Stomach (tissue), 9 donors: Measurements from ENCODE around the gene GDF15. TPM values are rescaled to one million over a fixed set of nuclear protein-coding genes. Genes with fewer than 3 reads are reported as not detected.

Source experiments
- DNase-seq, 2 donors: peaks; one replicate each; pipeline versions ENCODE4 v3.0.0 to v3.0.0-alpha.2; 2013 to 2019
- H3K27ac ChIP-seq, 5 donors: fragments of 200-600 bp in 4 of 5; sonication (generic) in 4 of 5; one replicate each; pipeline ENCODE4 v1.5.1; 2013 to 2019; ENCODE audit warnings: mild to moderate bottlenecking in 1 of 5, moderate library complexity in 1 of 5
- H3K27me3 ChIP-seq, 3 donors: fragments of 200-600 bp; sonication (generic); one replicate each; pipeline ENCODE4 v1.5.1; 2017 to 2019; ENCODE audit warnings: mixed run types in 1 of 3
- H3K36me3 ChIP-seq, 4 donors: fragments of 200-600 bp; sonication (generic); 1 replicate in 3 of 4; 2 replicates in 1 of 4; pipeline ENCODE4 v1.5.1; 2016 to 2019
- H3K4me1 ChIP-seq, 4 donors: fragments of 200-600 bp; sonication (generic); one replicate each; pipeline ENCODE4 v1.5.1; 2016 to 2019
- H3K4me3 ChIP-seq, 4 donors: fragments of 200-600 bp; sonication (generic) in 3 of 4; one replicate each; pipeline ENCODE4 v1.5.1; 2016 to 2019; ENCODE audit warnings: mild to moderate bottlenecking in 1 of 4
- H3K9me3 ChIP-seq, 4 donors: fragments of 200-600 bp; sonication (generic); one replicate each; pipeline ENCODE4 v1.5.1; 2016 to 2019
- EP300 ChIP-seq: sonication (generic); formaldehyde crosslinking; IDR thresholded peaks from one replicate; pipeline ENCODE4 v1.6.1; 2017; ENCODE audit warnings: antibody characterized with exemption
- POLR2A ChIP-seq, 4 donors: fragments of 450-650 bp; IDR thresholded peaks; one replicate each; pipeline ENCODE4 v1.6.1; 2016; ENCODE audit warnings: antibody characterized with exemption in 4 of 4, control low read depth in 2 of 4, mild to moderate bottlenecking in 1 of 4, moderate library complexity in 1 of 4
- POLR2AphosphoS5 ChIP-seq, 3 donors: sonication (generic); formaldehyde crosslinking; IDR thresholded peaks; one replicate each; pipeline ENCODE4 v1.6.1; 2016; ENCODE audit warnings: antibody characterized with exemption in 3 of 3
- WGBS, 5 donors: extraction: QIAGEN DNeasy Blood & Tissue Kit in 3 of 5; methylation state at CpG; one replicate each; pipeline versions ENCODE4 v1.1.5 to v1.1.7; 2013 to 2018; 5-methylcytosine and 5-hydroxymethylcytosine counted together
- intact Hi-C: fragments of 100-400 bp; cut with DNase I; formaldehyde crosslinking; loops from one replicate; pipeline ENCODE4 v1.15.1; 2023; ENCODE audit warnings: low total_unique reads
- polyA plus RNA-seq, 3 donors: library from polyadenylated mRNA; stranded (reverse); fragments of 200-250 nt; gene quantifications; one replicate each; pipeline ENCODE4 v1.2.3, GENCODE V29; 2013
- total RNA-seq, 5 donors: library from RNA; depleted of rRNA; stranded (reverse); fragments of >200 nt; gene quantifications; one replicate each; pipeline versions ENCODE4 v1.1.0 to v1.2.3, GENCODE V29; 2014 to 2016
- TF ChIP-seq, protein P1 (sequence below), 7 experiments: fragments of 450-650 bp in 4 of 7; fragments of 200-600 bp in 3 of 7; sonication (generic) in 3 of 7; IDR thresholded peaks; one replicate each; pipeline ENCODE4 v1.5.1; 2016 to 2019; ENCODE audit warnings: antibody characterized with exemption in 7 of 7, control low read depth in 2 of 7, mild to moderate bottlenecking in 1 of 7
- donor health status: healthy with polysubstance abuse.
- donor health status: Bipolar disorder and iron deficiency.
- donor health status: healthy.

Gene GDF15
- total and polyA plus RNA-seq, 8 donors = 14.2 to 134 (median 45.7) TPM

DNA sequence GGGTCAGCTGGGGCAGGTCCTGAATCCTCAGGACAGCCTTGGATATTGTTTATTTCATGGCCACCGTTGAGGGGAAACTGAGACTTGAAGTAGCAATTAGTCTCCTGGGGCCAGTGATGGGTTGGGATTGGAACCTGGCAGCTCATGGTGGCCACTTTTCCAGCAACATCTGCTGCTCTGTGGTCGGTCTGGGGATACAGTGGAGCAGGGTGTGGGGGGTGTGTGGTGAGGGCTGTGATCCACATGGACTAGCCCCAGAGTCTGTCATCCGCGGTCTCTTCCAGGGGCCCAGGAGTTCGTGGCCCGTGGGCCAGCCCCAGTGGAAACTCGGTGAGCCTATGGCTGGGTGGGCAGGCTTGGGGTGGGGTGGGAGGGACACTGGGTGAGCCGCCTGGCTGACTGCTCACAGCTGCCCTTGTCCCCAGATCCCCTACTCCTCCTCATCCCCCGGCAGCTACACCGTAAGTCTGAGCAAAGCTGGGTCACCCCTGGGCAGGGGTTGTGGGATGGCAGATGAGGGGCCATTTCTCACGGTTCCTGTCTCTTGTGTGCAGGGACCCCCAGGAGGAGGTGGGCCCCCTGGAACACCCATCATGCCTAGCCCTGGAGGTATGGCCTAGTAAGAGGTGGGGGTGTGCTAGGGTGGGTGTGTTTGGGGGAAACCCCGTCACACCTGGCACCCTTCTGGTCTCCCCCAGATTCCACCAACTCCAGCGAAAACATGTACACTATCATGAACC, 46.5 kb downstream of the GDF15 start:
- peaks cover 0 to 25% (median 0%) of the 10 kb centered on the region in 3 donors for H3K27me3 ChIP-seq
- peaks cover 34 to 78% (median 58%) of the 10 kb centered on the region in 4 donors for H3K4me1 ChIP-seq
- H3K36me3 ChIP-seq = peaks cover 0 to 22% (median 9%) of the 10 kb centered on the region in 4 donors
- WGBS, 5 donors = 72 to 87% (median 82%) methylated on average over 10 to 13 of the region's 13 CpGs
- H3K27ac ChIP-seq = peak overlapping the region in 3 of 5 donors; percentile 70 to 79 (median 74)
- H3K4me3 ChIP-seq = peak overlapping the region; percentile 45 to 55 (median 54)
- DNase-seq = no peak
- TF ChIP-seq POLR2AphosphoS5 (IDR thresholded peaks at IDR 0.05) (no peak), EP300 (no peak), POLR2A (IDR thresholded peaks at IDR 0.05) (no peak)
- TF ChIP-seq, protein P1, sequence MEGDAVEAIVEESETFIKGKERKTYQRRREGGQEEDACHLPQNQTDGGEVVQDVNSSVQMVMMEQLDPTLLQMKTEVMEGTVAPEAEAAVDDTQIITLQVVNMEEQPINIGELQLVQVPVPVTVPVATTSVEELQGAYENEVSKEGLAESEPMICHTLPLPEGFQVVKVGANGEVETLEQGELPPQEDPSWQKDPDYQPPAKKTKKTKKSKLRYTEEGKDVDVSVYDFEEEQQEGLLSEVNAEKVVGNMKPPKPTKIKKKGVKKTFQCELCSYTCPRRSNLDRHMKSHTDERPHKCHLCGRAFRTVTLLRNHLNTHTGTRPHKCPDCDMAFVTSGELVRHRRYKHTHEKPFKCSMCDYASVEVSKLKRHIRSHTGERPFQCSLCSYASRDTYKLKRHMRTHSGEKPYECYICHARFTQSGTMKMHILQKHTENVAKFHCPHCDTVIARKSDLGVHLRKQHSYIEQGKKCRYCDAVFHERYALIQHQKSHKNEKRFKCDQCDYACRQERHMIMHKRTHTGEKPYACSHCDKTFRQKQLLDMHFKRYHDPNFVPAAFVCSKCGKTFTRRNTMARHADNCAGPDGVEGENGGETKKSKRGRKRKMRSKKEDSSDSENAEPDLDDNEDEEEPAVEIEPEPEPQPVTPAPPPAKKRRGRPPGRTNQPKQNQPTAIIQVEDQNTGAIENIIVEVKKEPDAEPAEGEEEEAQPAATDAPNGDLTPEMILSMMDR (IDR thresholded peaks at IDR 0.05) = no peak
- no peaks in the 10 kb centered on the region for H3K9me3 ChIP-seq
- intact Hi-C loops = no loop called here

- TF ChIP-seq POLR2A (IDR thresholded peaks at IDR 0.05) (no peak), EP300 (no peak), POLR2AphosphoS5 (IDR thresholded peaks at IDR 0.05) (no peak)
- TF ChIP-seq, protein P1 (IDR thresholded peaks at IDR 0.05) = no peak
- peak overlapping the region; percentile 33 to 79 (median 70) for H3K27ac ChIP-seq
- peak overlapping the region; percentile 45 to 55 (median 54) for H3K4me3 ChIP-seq
- WGBS, 5 donors = 8 to 36% (median 20%) methylated on average over 10 to 59 of the region's 59 CpGs
- H3K27me3 ChIP-seq = peaks cover 0 to 32% (median 0%) of the 10 kb centered on the region in 3 donors
- peak in 1 of 2 donors; percentile 79 for DNase-seq
- H3K9me3 ChIP-seq = no peaks in the 10 kb centered on the region
- peaks cover 41 to 78% (median 63%) of the 10 kb centered on the region in 4 donors for H3K4me1 ChIP-seq
- peaks cover 0 to 22% (median 8%) of the 10 kb centered on the region in 4 donors for H3K36me3 ChIP-seq
- intact Hi-C loops = no loop called here
Observed at GRCh38 chr19:18433015-18433691, 47.2 kb downstream of the GDF15 start.

GRCh38 chr19:18433735-18434398, 47.9 kb downstream of the GDF15 start:
- Histone ChIP-seq H3K9me3 (no peaks in the 10 kb centered on the region), H3K4me3 (peak overlapping the region; percentile 45 to 55 (median 54)), H3K4me1 (peaks cover 44 to 78% (median 64%) of the 10 kb centered on the region in 4 donors), H3K27ac (peak overlapping the region; percentile 16 to 79 (median 70)), H3K27me3 (peaks cover 0 to 39% (median 0%) of the 10 kb centered on the region in 3 donors), H3K36me3 (peaks cover 0 to 22% (median 8%) of the 10 kb centered on the region in 4 donors)
- intact Hi-C loops = no loop called here
- peak in 1 of 2 donors; percentile 73 for DNase-seq
- WGBS, 5 donors = 10 to 29% (median 20%) methylated on average over 18 to 57 of the region's 60 CpGs
- TF ChIP-seq EP300 (no peak), POLR2AphosphoS5 (IDR thresholded peaks at IDR 0.05) (no peak), POLR2A (IDR thresholded peaks at IDR 0.05) (no peak)
- TF ChIP-seq, protein P1 (IDR thresholded peaks at IDR 0.05) = no peak
